Large intestine (tissue), 3 donors: ENCODE results near the gene SERPINI1. TPM values are rescaled to one million over a fixed set of nuclear protein-coding genes. Genes with fewer than 3 reads are reported as not detected.

Experiments
- DNase-seq, 2 donors: peaks; one replicate each; pipeline versions ENCODE4 v3.0.0 to v3.0.0-alpha.2; 2013
- H3K27ac ChIP-seq: one replicate; pipeline ENCODE4 v1.5.1; 2013; ENCODE audit warnings: low read length
- H3K27me3 ChIP-seq: 2 replicates; pipeline ENCODE4 v1.6.1; 2013; ENCODE audit warnings: low read length; ENCODE audit not compliant: control insufficient read depth, insufficient read depth
- H3K36me3 ChIP-seq: 2 replicates; pipeline ENCODE4 v1.6.1; 2013; ENCODE audit warnings: low read length; ENCODE audit not compliant: control insufficient read depth, insufficient read depth
- H3K4me1 ChIP-seq: one replicate; pipeline ENCODE4 v1.6.1; 2013; ENCODE audit warnings: low read length; ENCODE audit not compliant: control insufficient read depth, insufficient read depth
- H3K4me3 ChIP-seq: one replicate; pipeline ENCODE4 v1.5.1; 2013; ENCODE audit warnings: low read length
- H3K9me3 ChIP-seq: one replicate; pipeline ENCODE4 v1.6.1; 2013; ENCODE audit warnings: mild to moderate bottlenecking, low read depth, low read length, moderate library complexity; ENCODE audit not compliant: control insufficient read depth
- WGBS: methylation state at CpG from one replicate; pipeline ENCODE4 v1.1.5; 2013; ENCODE audit warnings: low lambda C conversion rate; ENCODE audit not compliant: insufficient coverage; 5-methylcytosine and 5-hydroxymethylcytosine counted together
- polyA plus RNA-seq: library from polyadenylated mRNA; unstranded; fragments of 120-200 nt; gene quantifications from one replicate; pipeline ENCODE4 v1.2.1, GENCODE V29; 2013

The SERPINI1 gene
- polyA plus RNA-seq, 1 donor, result 4.7 TPM

GRCh38 chr3:167733961-167734497 lies 1.5 kb upstream of the SERPINI1 start:
- no peaks in the 10 kb centered on the region for H3K4me1 ChIP-seq
- no peaks in the 10 kb centered on the region for H3K36me3 ChIP-seq
- H3K27ac ChIP-seq, result peak overlapping the region; percentile 92
- H3K27me3 ChIP-seq, result no peaks in the 10 kb centered on the region
- peak in 1 of 2 donors; percentile 21 for DNase-seq
- WGBS, result 0% methylated on average over 1 of the region's 12 CpGs
- peak overlapping the region; percentile 98 for H3K4me3 ChIP-seq
- no peaks in the 10 kb centered on the region for H3K9me3 ChIP-seq

- H3K4me3 ChIP-seq, result peak within 1 kb of the TSS; percentile 98
- DNase-seq, result peak; percentile 99 to 100
- no peaks in the 10 kb centered on the region for H3K9me3 ChIP-seq
- no peaks in the 10 kb centered on the region for H3K36me3 ChIP-seq
- WGBS, result no CpG with 5 or more reads among the region's 49 CpGs
- peak within 1 kb of the TSS; percentile 93 for H3K27ac ChIP-seq
- H3K4me1 ChIP-seq, result no peaks in the 10 kb centered on the region
- no peaks in the 10 kb centered on the region for H3K27me3 ChIP-seq
These were observed 856 bp upstream of the SERPINI1 start, which contains the start of gene PDCD10 for GRCh38 chr3:167734498-167735232. Gene PDCD10 (minus strand): TSS chr3:167734892. CDS start chr3:167720157, 14,735 bp downstream.

- H3K4me1 ChIP-seq, result no peaks in the 10 kb centered on the region
- H3K27me3 ChIP-seq, result no peaks in the 10 kb centered on the region
- H3K36me3 ChIP-seq, result no peaks in the 10 kb centered on the region
- H3K27ac ChIP-seq, result peak overlapping the region; percentile 93
- WGBS, result 70% methylated on average over 2 of the region's 7 CpGs
- H3K9me3 ChIP-seq, result no peaks in the 10 kb centered on the region
- peak in 1 of 2 donors; percentile 11 for DNase-seq
- peak overlapping the region; percentile 98 for H3K4me3 ChIP-seq
These were observed 805 bp downstream of the SERPINI1 start for GRCh38 chr3:167736264-167736787.

GRCh38 chr3:167736997-167737396 lies 1.5 kb downstream of the SERPINI1 start:
- H3K27me3 ChIP-seq, result no peaks in the 10 kb centered on the region
- H3K36me3 ChIP-seq, result no peaks in the 10 kb centered on the region
- no peak overlapping the region for H3K27ac ChIP-seq
- no peak for DNase-seq
- H3K4me1 ChIP-seq, result no peaks in the 10 kb centered on the region
- 100% methylated on average over 1 of the region's 2 CpGs for WGBS
- no peaks in the 10 kb centered on the region for H3K9me3 ChIP-seq
- H3K4me3 ChIP-seq, result no peak overlapping the region

- Histone ChIP-seq H3K36me3 (no peaks in the 10 kb centered on the region), H3K4me1 (no peaks in the 10 kb centered on the region), H3K9me3 (no peaks in the 10 kb centered on the region), H3K27me3 (no peaks in the 10 kb centered on the region), H3K4me3 (no peak overlapping the region), H3K27ac (no peak overlapping the region)
- 70% methylated on average over 2 of the region's 2 CpGs for WGBS
- no peak for DNase-seq
These were observed 2.5 kb downstream of the SERPINI1 start for GRCh38 chr3:167738037-167738436.

- Histone ChIP-seq H3K27ac (no peak overlapping the region), H3K4me3 (no peak overlapping the region), H3K4me1 (no peaks in the 10 kb centered on the region), H3K36me3 (no peaks in the 10 kb centered on the region), H3K27me3 (no peaks in the 10 kb centered on the region), H3K9me3 (no peaks in the 10 kb centered on the region)
- 80% methylated on average over 1 of the region's 4 CpGs for whole genome bisulfite sequencing
- peak; percentile 57 to 75 for DNase-seq
These were observed 3.8 kb downstream of the SERPINI1 start for GRCh38 chr3:167739190-167739810.

GRCh38 chr3:167740961-167741587 lies 5.6 kb downstream of the SERPINI1 start:
- H3K4me1 ChIP-seq, result no peaks in the 10 kb centered on the region
- H3K36me3 ChIP-seq, result no peaks in the 10 kb centered on the region
- H3K27me3 ChIP-seq, result no peaks in the 10 kb centered on the region
- H3K27ac ChIP-seq, result no peak overlapping the region
- WGBS, result 86% methylated on average over 1 of the region's 2 CpGs
- H3K9me3 ChIP-seq, result no peaks in the 10 kb centered on the region
- DNase-seq, result peak in 1 of 2 donors; percentile 23
- no peak overlapping the region for H3K4me3 ChIP-seq

GRCh38 chr3:167742338-167742737 lies 6.8 kb downstream of the SERPINI1 start:
- no peaks in the 10 kb centered on the region for H3K9me3 ChIP-seq
- no CpG with 5 or more reads among the region's 2 CpGs for WGBS
- H3K36me3 ChIP-seq, result no peaks in the 10 kb centered on the region
- no peaks in the 10 kb centered on the region for H3K4me1 ChIP-seq
- no peak overlapping the region for H3K4me3 ChIP-seq
- H3K27me3 ChIP-seq, result no peaks in the 10 kb centered on the region
- no peak for DNase-seq
- no peak overlapping the region for H3K27ac ChIP-seq

- no peak overlapping the region for H3K27ac ChIP-seq
- no peak for DNase-seq
- 100% methylated on average over 1 of the region's 2 CpGs for WGBS
These were observed 8.3 kb downstream of the SERPINI1 start for GRCh38 chr3:167743799-167744198.

GRCh38 chr3:167749209-167749608 lies 13.7 kb downstream of the SERPINI1 start:
- no peaks in the 10 kb centered on the region for H3K9me3 ChIP-seq
- no peak for DNase-seq
- no peaks in the 10 kb centered on the region for H3K4me1 ChIP-seq
- H3K27me3 ChIP-seq, result no peaks in the 10 kb centered on the region
- H3K36me3 ChIP-seq, result no peaks in the 10 kb centered on the region
- no peak overlapping the region for H3K4me3 ChIP-seq
- no peak overlapping the region for H3K27ac ChIP-seq

More at GRCh38 chr3:167743799-167744198, 8.3 kb downstream of the SERPINI1 start:
- Histone ChIP-seq H3K27me3 (no peaks in the 10 kb centered on the region), H3K36me3 (no peaks in the 10 kb centered on the region), H3K4me1 (no peaks in the 10 kb centered on the region), H3K9me3 (no peaks in the 10 kb centered on the region), H3K4me3 (no peak overlapping the region)
